Measurements from ENCODE around the gene TSPAN15.
"Not testable (repeated sequence)": the region's sequence is repeated elsewhere in the genome, so short reads cannot be mapped to it uniquely, and the experiment has no call there.

The TSPAN15 gene

DNA sequence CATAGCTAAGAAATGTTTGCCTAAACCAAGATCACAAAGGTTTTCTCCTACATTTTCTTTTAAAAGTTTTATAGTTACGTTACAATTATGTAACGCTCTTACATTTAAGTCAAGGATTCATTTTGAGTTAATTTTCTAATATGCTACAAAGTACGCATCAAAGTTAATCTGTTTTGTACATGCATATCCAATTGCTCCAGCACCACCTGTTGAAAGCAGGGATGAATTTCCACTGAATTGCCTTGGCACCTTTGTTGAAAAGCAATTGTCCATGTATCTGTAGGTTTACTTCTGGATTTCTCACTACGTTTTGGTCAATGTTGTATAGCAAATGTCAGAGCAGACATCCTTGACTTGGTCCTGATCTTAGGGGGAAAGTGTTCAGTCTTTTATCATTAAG, 62.4 kb downstream of the TSPAN15 start:
- Histone ChIP-seq H3K4me1 (ENCODE audit: control insufficient read depth, insufficient read depth, low read length) (no peaks in the 10 kb centered on the region), H3K36me3 (ENCODE audit: insufficient read depth, low read length) (no peaks in the 10 kb centered on the region), H3K9ac (ENCODE audit: low read depth, low read length) (no peak overlapping the region), H3K4me3 (ENCODE audit: low read length) (no peak overlapping the region), H3K9me3 (replicated peaks; ENCODE audit: low read length) (no peaks in the 10 kb centered on the region), H3K27me3 (ENCODE audit: control insufficient read depth, insufficient read depth, low read length) (peaks cover 39% of the 10 kb centered on the region), H3K4me2 (ENCODE audit: low read length) (no peak overlapping the region)

DNA sequence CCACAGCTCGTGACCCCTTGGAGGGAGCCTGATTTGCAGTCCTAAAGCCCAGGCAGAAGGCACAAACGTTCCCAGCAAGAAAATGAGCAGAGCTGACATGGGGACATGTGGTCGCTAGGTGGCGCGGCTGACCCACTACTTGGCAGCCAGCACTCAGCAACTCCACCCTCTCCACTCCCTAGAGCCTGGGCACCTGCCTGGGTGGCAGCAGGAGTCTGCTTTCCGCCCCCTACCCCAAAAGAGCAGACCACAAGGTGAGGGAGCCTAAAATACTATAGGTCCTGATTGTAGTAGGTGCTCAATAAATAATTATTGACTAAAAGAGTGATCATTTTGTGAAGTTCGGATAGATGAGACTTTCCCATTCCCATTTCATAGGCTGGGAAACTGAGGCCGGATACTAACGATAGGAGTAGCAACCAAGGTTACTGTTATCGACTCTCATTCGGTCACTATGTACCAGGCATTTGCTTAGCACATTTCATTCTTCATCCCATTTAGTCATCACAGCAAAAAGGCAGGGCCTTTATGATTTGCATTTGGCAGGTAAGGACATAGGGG, 64.5 kb downstream of the TSPAN15 start:
- Histone ChIP-seq H3K9me3 (replicated peaks; ENCODE audit: low read length) (no peaks in the 10 kb centered on the region), H3K36me3 (ENCODE audit: insufficient read depth, low read length) (no peaks in the 10 kb centered on the region), H3K4me3 (ENCODE audit: low read length) (no peak overlapping the region), H3K27me3 (ENCODE audit: control insufficient read depth, insufficient read depth, low read length) (peaks cover 43% of the 10 kb centered on the region), H3K4me2 (ENCODE audit: low read length) (no peak overlapping the region), H3K9ac (ENCODE audit: low read depth, low read length) (no peak overlapping the region), H3K4me1 (ENCODE audit: control insufficient read depth, insufficient read depth, low read length) (no peaks in the 10 kb centered on the region)

DNA sequence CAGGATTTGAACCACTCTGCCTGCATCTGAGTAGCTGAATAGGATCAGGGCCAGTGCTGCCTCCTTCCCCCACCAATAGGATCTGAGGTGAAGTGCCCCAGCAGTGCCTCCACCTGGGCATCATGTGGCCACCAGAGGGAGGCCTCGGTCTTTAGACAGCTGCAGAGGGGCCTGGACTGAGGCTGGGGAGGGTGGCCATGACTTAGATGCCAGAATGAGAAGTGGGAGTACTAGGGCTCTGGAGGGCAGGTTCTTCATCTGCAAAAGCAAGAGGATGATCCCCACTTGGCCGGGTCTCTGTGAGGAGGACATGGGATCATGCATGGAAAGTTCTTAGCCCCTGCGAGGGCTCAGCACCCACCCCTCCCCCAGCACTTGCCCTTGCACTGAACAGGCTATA, 65.1 kb downstream of the TSPAN15 start:
- Histone ChIP-seq H3K36me3 (ENCODE audit: insufficient read depth, low read length) (no peaks in the 10 kb centered on the region), H3K4me3 (ENCODE audit: low read length) (no peak overlapping the region), H3K4me1 (ENCODE audit: control insufficient read depth, insufficient read depth, low read length) (no peaks in the 10 kb centered on the region), H3K27me3 (ENCODE audit: control insufficient read depth, insufficient read depth, low read length) (peaks cover 44% of the 10 kb centered on the region), H3K9me3 (replicated peaks; ENCODE audit: low read length) (no peaks in the 10 kb centered on the region), H3K4me2 (ENCODE audit: low read length) (no peak overlapping the region), H3K9ac (ENCODE audit: low read depth, low read length) (no peak overlapping the region)

DNA sequence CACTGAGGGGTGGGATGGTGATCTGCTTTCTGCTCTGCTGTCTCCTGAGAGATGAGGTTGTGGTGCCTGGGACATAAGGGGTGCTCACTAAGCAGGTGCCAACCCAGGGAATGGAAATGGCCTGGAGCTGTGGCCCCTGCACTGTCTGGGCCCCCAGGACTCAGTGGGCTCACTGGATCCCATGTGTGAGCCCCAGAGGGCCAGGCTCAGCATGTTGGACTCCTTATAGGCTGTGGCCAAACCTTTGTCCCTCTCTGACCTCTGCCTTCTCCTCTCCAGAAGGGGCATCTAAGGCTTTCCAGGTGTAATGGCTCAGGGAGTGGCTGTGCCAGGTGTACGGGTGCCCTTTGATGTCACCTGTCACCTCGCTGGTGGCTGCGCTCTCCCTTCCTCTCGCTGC, 65.5 kb downstream of the TSPAN15 start:
- H3K9ac ChIP-seq (ENCODE audit: low read depth, low read length): no peak overlapping the region
- no peaks in the 10 kb centered on the region for H3K4me1 ChIP-seq (ENCODE audit: control insufficient read depth, insufficient read depth, low read length)
- no peaks in the 10 kb centered on the region for H3K36me3 ChIP-seq (ENCODE audit: insufficient read depth, low read length)
- no peak overlapping the region for H3K4me2 ChIP-seq (ENCODE audit: low read length)
- peaks cover 46% of the 10 kb centered on the region for H3K27me3 ChIP-seq (ENCODE audit: control insufficient read depth, insufficient read depth, low read length)
- no peak overlapping the region for H3K4me3 ChIP-seq (ENCODE audit: low read length)
- no peaks in the 10 kb centered on the region for H3K9me3 ChIP-seq (replicated peaks; ENCODE audit: low read length)

DNA sequence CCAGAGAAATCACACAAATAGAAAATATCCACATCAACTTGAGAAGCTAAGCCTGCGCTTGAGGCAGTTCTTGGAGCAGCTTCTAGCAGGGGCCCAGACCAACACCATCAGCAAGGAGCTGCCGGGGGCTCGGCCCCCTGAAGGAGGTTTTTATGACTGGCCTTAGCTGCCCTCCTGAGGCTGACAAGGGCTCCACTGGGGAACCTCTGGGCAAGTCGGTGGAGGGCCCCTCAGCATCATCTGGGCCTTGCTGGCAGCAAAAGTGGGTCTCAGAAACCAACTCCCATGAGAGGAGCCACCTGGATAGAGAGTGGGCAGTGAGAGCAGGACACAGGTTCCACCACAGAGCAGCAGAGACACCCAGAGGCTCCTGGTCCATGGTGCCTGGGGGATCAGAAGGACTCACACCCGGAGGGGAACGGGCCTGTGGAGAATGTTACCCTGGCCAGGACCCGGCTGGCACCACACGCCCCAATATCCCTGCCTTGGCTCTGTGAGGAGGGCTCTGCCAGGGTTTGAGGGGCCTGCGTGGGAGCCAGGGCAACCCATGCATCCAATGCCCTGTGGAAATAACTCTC, 66.1 kb downstream of the TSPAN15 start:
- H3K9me3 ChIP-seq (replicated peaks; ENCODE audit: low read length): no peaks in the 10 kb centered on the region
- H3K4me2 ChIP-seq (ENCODE audit: low read length): no peak overlapping the region
- no peak overlapping the region for H3K9ac ChIP-seq (ENCODE audit: low read depth, low read length)
- no peaks in the 10 kb centered on the region for H3K36me3 ChIP-seq (ENCODE audit: insufficient read depth, low read length)
- no peak overlapping the region for H3K4me3 ChIP-seq (ENCODE audit: low read length)
- no peaks in the 10 kb centered on the region for H3K4me1 ChIP-seq (ENCODE audit: control insufficient read depth, insufficient read depth, low read length)
- H3K27me3 ChIP-seq (ENCODE audit: control insufficient read depth, insufficient read depth, low read length): peaks cover 43% of the 10 kb centered on the region

DNA sequence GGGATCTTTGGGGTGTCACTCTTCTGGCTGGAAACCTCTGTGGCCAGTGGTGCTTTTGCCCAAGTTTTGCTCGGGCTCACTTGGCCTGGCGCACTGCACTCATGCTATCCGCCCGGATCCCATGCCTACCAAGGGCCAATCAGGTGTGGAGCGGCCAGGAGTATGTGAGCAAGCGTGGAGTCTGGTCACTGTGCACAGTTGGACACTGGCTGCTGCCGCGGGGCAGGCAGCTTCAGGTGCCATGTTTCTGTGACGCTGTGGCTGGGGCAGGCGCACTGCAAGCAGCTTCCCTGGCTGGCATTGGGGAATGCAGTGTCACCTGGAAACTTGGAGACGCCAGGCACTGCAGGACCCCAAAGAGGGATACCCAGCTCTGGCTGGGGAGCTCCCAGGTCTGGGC, 76.7 kb downstream of the TSPAN15 start:
- Histone ChIP-seq H3K36me3 (ENCODE audit: insufficient read depth, low read length) (no peaks in the 10 kb centered on the region), H3K4me1 (ENCODE audit: control insufficient read depth, insufficient read depth, low read length) (no peaks in the 10 kb centered on the region), H3K4me2 (ENCODE audit: low read length) (no peak overlapping the region), H3K4me3 (ENCODE audit: low read length) (no peak overlapping the region), H3K9ac (ENCODE audit: low read depth, low read length) (no peak overlapping the region), H3K9me3 (replicated peaks; ENCODE audit: low read length) (no peaks in the 10 kb centered on the region), H3K27me3 (ENCODE audit: control insufficient read depth, insufficient read depth, low read length) (peaks cover 25% of the 10 kb centered on the region)

DNA sequence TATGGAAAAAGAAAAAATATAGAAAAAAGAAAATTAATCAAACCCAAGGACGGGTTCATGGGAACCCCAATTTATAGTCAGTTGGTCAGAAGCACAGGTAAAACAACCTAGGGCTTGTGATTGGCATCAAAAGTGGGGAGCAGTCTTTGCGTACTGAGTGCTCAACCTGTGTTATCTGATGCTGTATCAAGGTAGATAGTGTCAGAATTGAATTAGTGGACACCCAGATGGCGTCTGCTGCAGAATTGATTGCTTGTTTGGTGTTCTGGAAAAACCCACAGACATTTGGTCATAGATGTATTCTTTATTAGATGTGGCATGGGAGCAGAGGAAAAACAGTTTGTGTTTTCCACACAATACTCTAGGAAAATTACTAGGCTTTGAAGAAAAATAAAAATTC, 82.4 kb downstream of the TSPAN15 start:
- Histone ChIP-seq H3K4me3 (ENCODE audit: low read length) (no peak overlapping the region), H3K4me2 (ENCODE audit: low read length) (no peak overlapping the region), H3K4me1 (ENCODE audit: control insufficient read depth, insufficient read depth, low read length) (no peaks in the 10 kb centered on the region), H3K36me3 (ENCODE audit: insufficient read depth, low read length) (no peaks in the 10 kb centered on the region), H3K9ac (ENCODE audit: low read depth, low read length) (no peak overlapping the region), H3K9me3 (replicated peaks; ENCODE audit: low read length) (no peaks in the 10 kb centered on the region), H3K27me3 (ENCODE audit: control insufficient read depth, insufficient read depth, low read length) (peaks cover 27% of the 10 kb centered on the region)

DNA sequence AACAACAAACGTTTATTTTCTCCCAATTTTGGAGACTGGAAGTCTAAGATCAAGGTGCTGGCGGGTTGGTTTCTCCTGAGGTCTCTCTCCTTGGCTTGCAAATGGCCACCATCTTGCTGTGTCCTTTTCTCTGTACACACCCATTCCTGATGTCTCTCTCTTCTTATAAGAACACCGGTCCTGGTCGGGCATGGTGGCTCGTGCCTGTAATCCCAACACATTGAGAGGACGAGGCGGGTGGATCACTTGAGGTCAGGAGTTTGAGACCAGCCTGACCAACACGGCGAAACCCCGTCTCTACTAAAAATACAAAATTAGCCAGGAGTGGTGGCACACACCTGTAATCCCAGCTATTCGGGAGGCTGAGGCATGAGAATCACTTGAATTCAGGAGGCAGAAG, 85.3 kb downstream of the TSPAN15 start:
- H3K9me3 ChIP-seq (replicated peaks; ENCODE audit: low read length); H3K4me2 ChIP-seq (ENCODE audit: low read length); H3K36me3 ChIP-seq (ENCODE audit: insufficient read depth, low read length); H3K9ac ChIP-seq (ENCODE audit: low read depth, low read length); H3K4me3 ChIP-seq (ENCODE audit: low read length); H3K4me1 ChIP-seq (ENCODE audit: control insufficient read depth, insufficient read depth, low read length): not testable (repeated sequence)
- H3K27me3 ChIP-seq (ENCODE audit: control insufficient read depth, insufficient read depth, low read length): peaks cover 32% of the 10 kb centered on the region

DNA sequence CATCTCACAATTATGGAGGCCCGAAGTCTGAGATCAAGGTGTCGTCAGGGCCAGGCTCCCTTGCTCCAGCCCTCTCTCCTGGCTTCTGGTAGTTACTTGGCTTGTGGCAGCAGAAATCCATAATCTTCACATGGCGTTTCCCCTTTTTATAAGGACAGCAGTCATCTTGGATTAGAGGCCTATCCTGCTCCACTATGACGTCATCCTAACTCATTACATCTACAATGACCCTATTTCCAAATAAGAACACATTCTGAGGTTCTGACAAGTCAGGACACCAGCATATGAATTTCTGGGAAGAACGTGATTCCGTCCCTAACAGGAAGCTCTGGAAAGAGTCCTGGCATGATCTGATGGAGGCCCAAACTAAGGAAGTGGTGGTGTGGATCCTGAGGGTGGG, 86.2 kb downstream of the TSPAN15 start:
- Histone ChIP-seq H3K27me3 (ENCODE audit: control insufficient read depth, insufficient read depth, low read length) (peaks cover 27% of the 10 kb centered on the region), H3K36me3 (ENCODE audit: insufficient read depth, low read length) (no peaks in the 10 kb centered on the region), H3K4me2 (ENCODE audit: low read length) (no peak overlapping the region), H3K9ac (ENCODE audit: low read depth, low read length) (no peak overlapping the region), H3K4me1 (ENCODE audit: control insufficient read depth, insufficient read depth, low read length) (no peaks in the 10 kb centered on the region), H3K4me3 (ENCODE audit: low read length) (no peak overlapping the region), H3K9me3 (replicated peaks; ENCODE audit: low read length) (no peaks in the 10 kb centered on the region)

DNA sequence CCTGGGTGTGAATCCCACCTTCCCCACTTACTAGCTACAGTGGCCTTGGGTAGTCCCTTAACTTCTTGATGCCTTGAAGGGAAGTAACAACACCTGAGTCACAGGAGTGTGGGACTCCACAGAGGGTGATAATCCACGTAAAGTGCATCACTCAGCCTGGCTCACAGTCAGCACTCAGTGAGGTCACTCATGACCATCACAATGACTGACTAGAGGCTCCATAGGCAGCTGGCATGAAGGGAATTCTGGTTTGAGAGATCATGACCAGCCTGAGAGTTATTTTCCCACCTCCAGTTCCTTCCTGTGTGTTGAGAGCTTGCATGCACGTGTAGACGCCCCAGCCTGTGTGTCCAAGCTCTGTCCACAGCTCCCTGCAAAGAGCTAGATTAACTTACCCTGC, 87.2 kb downstream of the TSPAN15 start:
- H3K27me3 ChIP-seq (ENCODE audit: control insufficient read depth, insufficient read depth, low read length): peaks cover 31% of the 10 kb centered on the region
- H3K36me3 ChIP-seq (ENCODE audit: insufficient read depth, low read length): no peaks in the 10 kb centered on the region
- no peak overlapping the region for H3K9ac ChIP-seq (ENCODE audit: low read depth, low read length)
- H3K9me3 ChIP-seq (replicated peaks; ENCODE audit: low read length): no peaks in the 10 kb centered on the region
- H3K4me1 ChIP-seq (ENCODE audit: control insufficient read depth, insufficient read depth, low read length): no peaks in the 10 kb centered on the region
- no peak overlapping the region for H3K4me2 ChIP-seq (ENCODE audit: low read length)
- no peak overlapping the region for H3K4me3 ChIP-seq (ENCODE audit: low read length)

DNA sequence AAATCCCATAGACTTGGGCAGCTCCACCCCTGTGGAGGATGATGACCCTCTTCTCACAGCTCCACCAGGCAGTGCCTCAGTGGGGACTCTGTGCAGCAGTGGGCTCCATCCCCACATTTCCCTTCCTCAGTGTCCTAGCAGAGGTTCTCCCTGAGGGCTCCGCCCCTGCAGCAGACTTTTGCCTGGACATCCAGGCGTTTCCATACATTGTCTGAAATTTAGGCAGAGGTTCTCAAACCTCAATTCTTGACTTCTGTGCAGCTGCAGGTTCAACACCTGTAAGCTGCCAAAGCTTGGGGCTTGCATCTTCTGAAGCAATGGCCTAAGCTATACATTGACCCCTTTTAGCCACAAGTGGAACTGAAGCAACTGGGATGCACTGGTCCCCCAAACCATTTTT, 90.2 kb downstream of the TSPAN15 start:
- Histone ChIP-seq H3K9ac (ENCODE audit: low read depth, low read length) (no peak overlapping the region), H3K9me3 (replicated peaks; ENCODE audit: low read length) (no peaks in the 10 kb centered on the region), H3K4me1 (ENCODE audit: control insufficient read depth, insufficient read depth, low read length) (no peaks in the 10 kb centered on the region), H3K27me3 (ENCODE audit: control insufficient read depth, insufficient read depth, low read length) (peaks cover 20% of the 10 kb centered on the region), H3K36me3 (ENCODE audit: insufficient read depth, low read length) (no peaks in the 10 kb centered on the region), H3K4me3 (ENCODE audit: low read length) (no peak overlapping the region), H3K4me2 (ENCODE audit: low read length) (no peak overlapping the region)

DNA sequence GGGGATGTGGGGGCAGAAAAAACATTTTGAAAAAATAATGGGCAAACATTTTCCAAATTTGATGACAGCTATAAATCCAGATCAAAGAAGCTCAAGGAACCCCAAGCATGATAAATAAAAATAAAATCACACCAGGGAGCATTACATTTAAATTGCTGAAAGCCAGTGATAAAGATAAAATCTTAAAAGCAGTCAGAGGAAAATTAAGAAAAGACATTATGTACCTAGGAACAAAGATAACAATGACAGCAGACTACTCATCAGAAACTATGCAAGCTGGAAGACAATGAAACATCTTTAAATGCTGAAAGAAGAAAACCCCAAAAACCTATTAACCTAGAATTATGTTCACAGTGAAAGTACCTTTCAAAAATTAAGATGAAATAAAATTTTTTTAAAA, 98.7 kb downstream of the TSPAN15 start:
- no peaks in the 10 kb centered on the region for H3K4me1 ChIP-seq (ENCODE audit: control insufficient read depth, insufficient read depth, low read length)
- peaks cover 15% of the 10 kb centered on the region for H3K9me3 ChIP-seq (replicated peaks; ENCODE audit: low read length)
- no peak overlapping the region for H3K4me2 ChIP-seq (ENCODE audit: low read length)
- no peak overlapping the region for H3K9ac ChIP-seq (ENCODE audit: low read depth, low read length)
- peaks cover 21% of the 10 kb centered on the region for H3K27me3 ChIP-seq (ENCODE audit: control insufficient read depth, insufficient read depth, low read length)
- no peak overlapping the region for H3K4me3 ChIP-seq (ENCODE audit: low read length)
- no peaks in the 10 kb centered on the region for H3K36me3 ChIP-seq (ENCODE audit: insufficient read depth, low read length)
